GM21825 (cell line): Measurements from ENCODE around the gene CAV1.
A peak's percentile ranks its signal among the peaks of the same experiment; 100 is the strongest.

Source experiments
- ATAC-seq: cut with Tn5 transposase; IDR thresholded peaks from one replicate; pipeline ENCODE4 v1.9.1; 2021; ENCODE audit warnings: mild to moderate bottlenecking, moderate library complexity; ENCODE audit not compliant: unreplicated experiment

CAV1 gene

GRCh38 chr7:116503835-116504234 lies 21.0 kb upstream of the CAV1 start:
- no peak for ATAC-seq

GRCh38 chr7:116505278-116505677 lies 19.6 kb upstream of the CAV1 start:
- no peak for ATAC-seq

DNA sequence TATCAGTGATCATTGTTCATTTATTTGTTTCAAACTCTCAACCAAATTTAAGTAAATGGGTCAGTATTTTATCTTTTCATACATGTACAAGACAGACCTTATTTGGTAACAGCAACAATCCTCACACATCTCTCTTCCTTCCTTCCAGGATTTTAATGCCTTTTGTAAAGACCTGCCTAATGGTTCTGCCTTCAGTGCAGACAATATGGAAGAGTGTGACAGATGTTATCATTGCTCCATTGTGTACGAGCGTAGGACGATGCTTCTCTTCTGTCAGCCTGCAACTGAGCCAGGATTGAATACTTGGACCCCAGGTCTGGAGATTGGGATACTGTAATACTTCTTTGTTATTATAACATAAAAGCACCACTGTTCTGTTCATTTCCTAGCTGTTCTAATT lies 19.0 kb upstream of the CAV1 start:
- no peak for ATAC-seq

DNA sequence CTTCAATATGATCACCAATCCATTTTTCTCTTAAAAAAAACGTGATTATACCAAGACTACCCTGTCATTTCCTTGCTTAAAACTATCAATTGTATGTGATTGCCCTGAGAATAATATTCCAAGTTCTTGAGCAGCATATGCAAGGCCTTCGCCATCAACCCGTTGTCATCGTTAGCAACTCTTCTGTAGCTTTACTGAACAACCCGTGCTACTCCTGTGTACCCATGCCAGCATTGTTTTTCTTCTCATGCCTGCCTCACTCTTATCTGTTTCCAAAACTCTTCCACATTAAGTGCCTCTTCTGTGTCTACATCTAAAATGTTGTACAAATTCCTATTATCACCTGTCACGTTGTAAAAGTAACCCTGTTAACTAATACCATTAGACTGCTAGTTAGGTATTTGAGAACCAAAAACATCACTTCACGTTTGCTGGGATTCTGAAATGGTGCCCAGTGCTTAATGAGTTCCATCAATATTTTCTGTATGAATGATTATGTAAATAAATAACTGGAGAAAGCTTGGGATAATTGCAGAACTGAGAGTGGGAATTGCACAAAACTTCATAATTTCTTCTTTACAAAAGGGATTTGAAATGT lies 14.8 kb upstream of the CAV1 start:
- ATAC-seq = no peak

- no peak for ATAC-seq
These were observed 14.0 kb upstream of the CAV1 start for GRCh38 chr7:116510795-116511194.

GRCh38 chr7:116511552-116512519 lies 13.0 kb upstream of the CAV1 start:
- ATAC-seq = peak; percentile 99

- ATAC-seq = no peak
These were observed 12.2 kb upstream of the CAV1 start for GRCh38 chr7:116512520-116513188.

- ATAC-seq = no peak
These were observed 9.3 kb upstream of the CAV1 start for GRCh38 chr7:116515584-116515983.

DNA sequence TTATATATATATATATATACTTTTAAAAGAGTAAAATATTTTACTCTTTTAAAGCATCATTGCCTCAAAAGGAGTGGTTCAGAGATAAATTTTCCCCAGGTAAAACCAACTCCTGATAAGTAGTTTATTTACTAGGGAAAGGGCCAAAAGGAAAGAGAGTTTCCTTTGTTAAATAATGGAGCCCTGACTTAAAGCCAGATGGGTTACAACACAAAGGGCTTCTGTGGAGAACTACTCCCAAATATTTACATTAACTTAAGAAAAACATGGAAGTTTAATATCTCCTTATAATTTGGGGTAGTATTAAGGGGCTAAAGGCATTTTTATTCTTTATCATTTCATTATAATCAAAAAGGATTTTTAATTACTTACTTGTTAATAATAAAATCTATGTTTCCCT lies 8.5 kb upstream of the CAV1 start:
- ATAC-seq = no peak

DNA sequence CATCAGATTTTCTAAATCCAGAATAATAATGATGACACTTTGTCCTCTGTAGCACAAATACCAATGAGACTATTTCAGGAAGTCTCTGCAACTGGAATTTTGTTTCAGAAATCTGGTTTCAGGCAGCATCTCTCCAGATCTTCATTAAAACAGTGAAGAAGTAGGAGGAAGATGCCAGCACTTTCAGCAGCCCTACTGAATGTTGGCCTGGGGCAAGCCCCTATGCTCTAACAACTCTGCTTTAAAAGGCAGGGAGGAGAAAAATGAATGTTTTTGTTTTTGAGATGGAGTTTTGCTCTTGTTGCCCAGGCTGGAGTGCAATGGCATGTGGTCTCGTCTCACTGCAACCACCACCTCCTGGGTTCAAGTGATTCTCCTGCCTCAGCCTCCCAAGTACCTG lies 7.2 kb upstream of the CAV1 start:
- ATAC-seq = no peak

DNA sequence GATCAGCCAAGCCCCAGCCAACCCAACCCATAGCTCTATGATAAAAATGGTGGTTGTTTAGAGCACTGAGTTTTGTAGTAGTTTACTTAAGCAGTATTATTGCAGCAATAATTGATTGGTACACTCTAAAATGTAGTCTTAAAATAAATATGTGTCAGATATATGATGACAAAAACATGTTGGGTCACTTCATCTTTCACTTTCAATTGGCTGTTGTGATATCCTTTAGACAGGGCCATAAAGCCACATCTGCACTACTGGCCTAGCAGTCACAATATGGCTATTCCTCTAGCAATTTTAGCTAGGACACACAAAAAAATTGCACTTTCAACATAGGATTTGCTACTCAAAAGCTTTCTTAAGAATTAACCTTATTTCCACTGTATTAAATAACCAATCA lies 5.9 kb upstream of the CAV1 start:
- ATAC-seq = no peak

DNA sequence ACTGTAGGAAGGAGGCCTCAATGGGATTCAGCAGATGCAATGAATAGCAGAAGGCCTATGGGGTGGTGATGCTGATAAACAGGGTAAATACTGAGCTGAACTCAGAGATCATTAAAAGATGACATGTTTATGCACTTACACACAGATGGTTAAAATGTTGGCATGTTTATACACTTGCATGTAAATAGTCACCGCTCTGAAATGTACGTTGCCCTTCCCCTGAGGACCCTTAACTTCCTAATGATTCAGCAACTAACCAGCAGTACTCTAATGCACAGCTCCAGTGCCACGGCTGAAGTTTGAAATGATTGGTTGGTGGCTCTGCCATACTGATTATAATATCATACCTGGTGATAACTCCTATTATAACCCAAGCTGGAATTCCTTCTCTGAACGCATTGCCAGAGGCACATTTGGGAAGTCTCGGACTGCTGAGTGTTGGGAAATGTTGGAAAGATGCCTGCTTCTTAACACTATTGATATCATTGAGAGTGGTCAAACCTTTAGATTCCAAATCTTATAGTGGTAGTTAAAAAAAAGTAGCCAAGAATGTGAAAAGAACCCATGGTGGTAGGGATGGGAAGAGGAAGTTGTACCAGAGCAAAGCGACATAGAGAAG lies 3.7 kb upstream of the CAV1 start:
- no peak for ATAC-seq

DNA sequence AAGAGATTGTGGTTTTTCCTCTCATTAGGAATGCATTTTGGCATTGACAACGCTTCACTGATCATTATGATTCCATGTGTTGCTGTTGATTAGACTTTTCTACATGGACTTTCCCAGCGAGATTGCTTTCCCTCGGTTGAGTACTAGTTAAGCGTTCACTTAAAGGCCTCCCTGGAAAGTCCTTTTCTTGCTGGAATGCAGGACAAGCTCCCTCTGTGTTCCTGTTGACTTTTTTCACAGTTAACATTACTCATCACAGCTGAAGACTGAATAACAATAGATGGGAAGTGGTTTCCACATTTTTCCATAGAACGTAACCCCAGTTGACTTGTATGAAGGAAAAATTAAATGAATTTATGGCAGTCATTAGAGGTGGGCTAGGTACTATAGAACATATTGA lies 2.6 kb upstream of the CAV1 start:
- ATAC-seq = no peak

DNA sequence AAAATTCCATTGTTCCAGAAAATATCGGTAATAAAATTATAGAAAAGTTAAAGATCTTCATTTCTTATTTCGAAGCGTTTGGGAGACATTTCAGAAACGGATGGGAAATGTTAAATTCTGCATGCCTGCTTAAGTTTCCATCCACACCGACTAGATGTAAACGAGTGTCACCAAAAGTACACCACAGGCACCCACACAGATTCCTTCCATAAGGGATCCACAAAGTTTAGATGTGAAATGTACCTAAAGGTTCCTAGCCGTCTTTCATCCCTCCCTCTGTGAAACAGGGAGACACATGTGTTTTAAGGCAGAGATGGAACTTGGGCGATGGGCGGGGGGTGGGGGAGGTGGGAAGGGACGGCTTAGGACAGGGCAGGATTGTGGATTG lies 621 bp upstream of the CAV1 start:
- no peak for ATAC-seq

GRCh38 chr7:116525298-116525912 lies 569 bp downstream of the CAV1 start:
- peak; percentile 51 for ATAC-seq

- peak; percentile 90 for ATAC-seq
These were observed 1.4 kb downstream of the CAV1 start for GRCh38 chr7:116525913-116526861.

- no peak for ATAC-seq
These were observed 2.1 kb downstream of the CAV1 start for GRCh38 chr7:116526897-116527296.

DNA sequence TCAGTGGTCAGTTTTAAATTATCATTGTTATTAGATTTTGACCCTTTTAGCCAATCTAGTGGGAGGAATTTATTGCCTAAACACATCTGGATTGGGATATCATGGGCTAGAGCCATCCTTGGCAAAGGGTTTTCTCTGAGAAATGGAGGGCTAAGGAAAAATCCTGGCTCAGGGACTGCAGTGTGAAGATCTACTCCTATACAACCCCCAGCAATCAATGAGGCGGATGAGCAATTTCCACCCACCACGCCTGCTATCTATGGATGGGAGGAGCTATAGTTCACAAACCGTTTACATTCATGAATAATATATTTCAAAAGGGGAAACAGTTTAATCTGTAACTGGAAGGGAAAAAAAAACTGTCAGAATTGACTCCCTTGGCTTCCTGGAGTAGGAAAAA lies 2.7 kb downstream of the CAV1 start:
- ATAC-seq = no peak

DNA sequence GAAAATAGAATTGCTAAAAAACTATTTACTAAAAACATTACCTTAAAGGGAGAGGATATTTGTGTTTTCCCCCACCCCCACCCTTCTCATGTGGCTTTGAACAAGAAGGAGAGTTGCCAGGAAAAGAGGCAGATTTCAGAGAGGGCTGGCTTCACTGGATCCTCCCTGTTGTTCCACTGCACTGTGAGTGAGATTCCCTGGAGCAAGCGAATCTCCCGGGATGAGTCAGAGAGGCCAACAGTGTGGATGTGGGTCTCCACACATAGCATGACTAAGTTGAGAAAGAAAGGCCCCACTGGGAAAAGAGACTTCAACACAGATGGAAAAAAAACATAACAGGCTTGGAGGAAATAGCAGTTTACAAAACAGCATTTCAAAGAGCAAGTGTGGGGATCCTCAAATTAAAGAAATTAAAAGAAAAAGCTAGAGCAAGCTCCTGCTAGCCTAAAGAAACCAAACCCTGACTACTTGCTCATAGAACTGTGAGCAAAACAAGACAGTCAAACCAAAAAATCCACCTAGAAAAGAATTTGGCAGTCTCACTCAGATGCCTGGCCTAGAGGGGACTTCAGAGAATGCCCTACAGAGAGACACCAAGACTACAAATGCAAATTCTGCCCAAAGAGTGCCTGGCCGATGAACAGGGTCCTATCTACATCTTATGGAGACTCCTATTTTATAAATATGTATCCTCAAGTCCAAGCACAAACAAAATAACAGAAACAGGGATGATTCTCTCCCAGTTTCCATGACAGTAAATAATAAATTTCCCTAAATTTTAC lies 3.4 kb downstream of the CAV1 start:
- no peak for ATAC-seq
